ENCODE measurements around the gene CIC. TPM values are rescaled to one million over a fixed set of nuclear protein-coding genes. Genes with fewer than 3 reads are reported as not detected.

Gene CIC
- total RNA-seq, 3 donors from 2014 or later, result 20.2 to 25.6 (median 24.9) TPM

- Histone ChIP-seq H3K4me1 (peaks cover 13 to 27% of the 10 kb centered on the region in 2 donors), H3K27ac (peak overlapping the region; percentile 98 to 100), H3K27me3 (no peaks in the 10 kb centered on the region), H3K36me3 (no peaks in the 10 kb centered on the region), H3K4me3 (no peak overlapping the region), H3K9me3 (no peaks in the 10 kb centered on the region)
- peak in 1 of 2 donors; percentile 19 for DNase-seq (ENCODE audit: low spot score in 2 of 2)
- no peak for TF ChIP-seq POLR2A (IDR thresholded peaks at IDR 0.05)
- no peak for TF ChIP-seq POLR2AphosphoS5 (IDR thresholded peaks at IDR 0.05)
- no peak for TF ChIP-seq CTCF (IDR thresholded peaks at IDR 0.05)
- intact Hi-C loops (cut with DNase I; ENCODE audit: low total_unique reads), result no loop called here
Measured at GRCh38 chr19:42272535-42272897, 3.5 kb downstream of the CIC start.

GRCh38 chr19:42272989-42273406 lies 3.9 kb downstream of the CIC start:
- no peaks in the 10 kb centered on the region for H3K36me3 ChIP-seq
- peak overlapping the region; percentile 98 to 100 for H3K27ac ChIP-seq
- TF ChIP-seq POLR2AphosphoS5 (IDR thresholded peaks at IDR 0.05), result no peak
- no peak for TF ChIP-seq CTCF (IDR thresholded peaks at IDR 0.05)
- TF ChIP-seq POLR2A (IDR thresholded peaks at IDR 0.05), result no peak
- no peak for DNase-seq (ENCODE audit: low spot score in 2 of 2)
- H3K4me1 ChIP-seq, result peaks cover 13 to 27% of the 10 kb centered on the region in 2 donors
- no peaks in the 10 kb centered on the region for H3K27me3 ChIP-seq
- intact Hi-C loops (cut with DNase I; ENCODE audit: low total_unique reads), result no loop called here
- no peak overlapping the region for H3K4me3 ChIP-seq
- H3K9me3 ChIP-seq, result no peaks in the 10 kb centered on the region

- no peak for DNase-seq (ENCODE audit: low spot score in 2 of 2)
- TF ChIP-seq CTCF (IDR thresholded peaks at IDR 0.05) (no peak), POLR2AphosphoS5 (IDR thresholded peaks at IDR 0.05) (no peak), POLR2A (IDR thresholded peaks at IDR 0.05) (no peak)
- peak overlapping the region; percentile 97 to 98 for H3K27ac ChIP-seq
- no peaks in the 10 kb centered on the region for H3K27me3 ChIP-seq
- no peak overlapping the region for H3K4me3 ChIP-seq
- H3K9me3 ChIP-seq, result no peaks in the 10 kb centered on the region
- peaks cover 13 to 27% of the 10 kb centered on the region in 2 donors for H3K4me1 ChIP-seq
- intact Hi-C loops (cut with DNase I; ENCODE audit: low total_unique reads), result no loop called here
- no peaks in the 10 kb centered on the region for H3K36me3 ChIP-seq
Measured at GRCh38 chr19:42273407-42274064, 4.5 kb downstream of the CIC start.

GRCh38 chr19:42274065-42274682 lies 5.1 kb downstream of the CIC start:
- Histone ChIP-seq H3K27ac (peak overlapping the region in 1 of 2 donors; percentile 97), H3K27me3 (no peaks in the 10 kb centered on the region), H3K4me3 (no peak overlapping the region), H3K9me3 (no peaks in the 10 kb centered on the region), H3K36me3 (no peaks in the 10 kb centered on the region), H3K4me1 (peaks cover 13 to 30% of the 10 kb centered on the region in 2 donors)
- no peak for DNase-seq (ENCODE audit: low spot score in 2 of 2)
- TF ChIP-seq CTCF (IDR thresholded peaks at IDR 0.05), result no peak
- intact Hi-C loops (cut with DNase I; ENCODE audit: low total_unique reads), result no loop called here

GRCh38 chr19:42275103-42275502 lies 6.1 kb downstream of the CIC start:
- no peaks in the 10 kb centered on the region for H3K9me3 ChIP-seq
- no peaks in the 10 kb centered on the region for H3K36me3 ChIP-seq
- no peaks in the 10 kb centered on the region for H3K27me3 ChIP-seq
- H3K27ac ChIP-seq, result peak overlapping the region; percentile 69 to 97
- H3K4me1 ChIP-seq, result peaks cover 9 to 35% of the 10 kb centered on the region in 2 donors
- intact Hi-C loops (cut with DNase I; ENCODE audit: low total_unique reads), result no loop called here
- H3K4me3 ChIP-seq, result no peak overlapping the region
- TF ChIP-seq POLR2AphosphoS5 (IDR thresholded peaks at IDR 0.05) (no peak), CTCF (IDR thresholded peaks at IDR 0.05) (no peak), POLR2A (IDR thresholded peaks at IDR 0.05) (no peak)
- no peak for DNase-seq (ENCODE audit: low spot score in 2 of 2)
